IPS-15b (cell line): ENCODE results near the gene TRMT1.
A peak's percentile ranks its signal among the peaks of the same experiment; 100 is the strongest.

Source experiments
- H3K27me3 ChIP-seq: one replicate; pipeline ENCODE4 v1.6.1; 2013; ENCODE audit warnings: low read length; ENCODE audit not compliant: control insufficient read depth, insufficient read depth
- H3K36me3 ChIP-seq: one replicate; pipeline ENCODE4 v1.6.1; 2013; ENCODE audit warnings: low read length; ENCODE audit not compliant: control insufficient read depth, insufficient read depth
- H3K4me1 ChIP-seq: one replicate; pipeline ENCODE4 v1.6.1; 2013; ENCODE audit warnings: mild to moderate bottlenecking, low read length; ENCODE audit not compliant: control insufficient read depth, insufficient read depth
- H3K4me3 ChIP-seq: one replicate; pipeline ENCODE4 v1.5.1; 2013; ENCODE audit warnings: low read depth, low read length
- H3K9ac ChIP-seq: one replicate; pipeline ENCODE4 v1.6.1; 2013; ENCODE audit warnings: low read depth, mild to moderate bottlenecking, low read length
- H3K9me3 ChIP-seq: one replicate; pipeline ENCODE4 v1.6.1; 2013; ENCODE audit warnings: mild to moderate bottlenecking, low read length; ENCODE audit not compliant: control insufficient read depth, insufficient read depth

Gene TRMT1

GRCh38 chr19:13066933-13067807 lies 49.4 kb downstream of the TRMT1 start:
- H3K27me3 ChIP-seq: peaks cover 25% of the 10 kb centered on the region
- no peaks in the 10 kb centered on the region for H3K36me3 ChIP-seq

GRCh38 chr19:13066226-13066625 lies 50.3 kb downstream of the TRMT1 start:
- Histone ChIP-seq H3K4me1 (no peaks in the 10 kb centered on the region), H3K36me3 (no peaks in the 10 kb centered on the region), H3K9ac (no peak overlapping the region), H3K4me3 (no peak overlapping the region), H3K27me3 (peaks cover 33% of the 10 kb centered on the region), H3K9me3 (no peaks in the 10 kb centered on the region)

More at GRCh38 chr19:13066933-13067807, 49.4 kb downstream of the TRMT1 start:
- Histone ChIP-seq H3K9me3 (no peaks in the 10 kb centered on the region), H3K4me3 (no peak overlapping the region), H3K9ac (no peak overlapping the region), H3K4me1 (no peaks in the 10 kb centered on the region)

- Histone ChIP-seq H3K9ac (no peak overlapping the region), H3K9me3 (no peaks in the 10 kb centered on the region), H3K27me3 (peaks cover 50% of the 10 kb centered on the region), H3K4me1 (no peaks in the 10 kb centered on the region), H3K4me3 (no peak overlapping the region), H3K36me3 (no peaks in the 10 kb centered on the region)
These were observed 52.4 kb downstream of the TRMT1 start for GRCh38 chr19:13064092-13064489.

GRCh38 chr19:13063461-13064091 lies 53.0 kb downstream of the TRMT1 start:
- Histone ChIP-seq H3K36me3 (no peaks in the 10 kb centered on the region), H3K4me3 (no peak overlapping the region), H3K27me3 (peaks cover 55% of the 10 kb centered on the region), H3K9me3 (no peaks in the 10 kb centered on the region), H3K4me1 (peaks cover 5% of the 10 kb centered on the region), H3K9ac (no peak overlapping the region)

- H3K27me3 ChIP-seq: peaks cover 65% of the 10 kb centered on the region
- no peaks in the 10 kb centered on the region for H3K36me3 ChIP-seq
- no peaks in the 10 kb centered on the region for H3K9me3 ChIP-seq
- peaks cover 5% of the 10 kb centered on the region for H3K4me1 ChIP-seq
- no peak overlapping the region for H3K4me3 ChIP-seq
- H3K9ac ChIP-seq: no peak overlapping the region
These were observed 54.2 kb downstream of the TRMT1 start for GRCh38 chr19:13062317-13062716.

GRCh38 chr19:13060964-13061927 lies 55.3 kb downstream of the TRMT1 start:
- H3K9ac ChIP-seq: no peak overlapping the region
- H3K4me3 ChIP-seq: peak overlapping the region; percentile 52
- peaks cover 72% of the 10 kb centered on the region for H3K27me3 ChIP-seq
- H3K9me3 ChIP-seq: no peaks in the 10 kb centered on the region
- no peaks in the 10 kb centered on the region for H3K36me3 ChIP-seq
- H3K4me1 ChIP-seq: peaks cover 11% of the 10 kb centered on the region

GRCh38 chr19:13060233-13060963 lies 56.1 kb downstream of the TRMT1 start:
- Histone ChIP-seq H3K9me3 (no peaks in the 10 kb centered on the region), H3K36me3 (no peaks in the 10 kb centered on the region), H3K9ac (no peak overlapping the region), H3K4me1 (peaks cover 11% of the 10 kb centered on the region), H3K4me3 (peak overlapping the region; percentile 52), H3K27me3 (peaks cover 80% of the 10 kb centered on the region)

- Histone ChIP-seq H3K27me3 (peaks cover 92% of the 10 kb centered on the region), H3K4me1 (peaks cover 16% of the 10 kb centered on the region), H3K36me3 (no peaks in the 10 kb centered on the region), H3K4me3 (no peak overlapping the region), H3K9me3 (no peaks in the 10 kb centered on the region), H3K9ac (no peak overlapping the region)
These were observed 57.4 kb downstream of the TRMT1 start for GRCh38 chr19:13058951-13059660.

GRCh38 chr19:13057744-13058143 lies 58.8 kb downstream of the TRMT1 start:
- H3K9me3 ChIP-seq: no peaks in the 10 kb centered on the region
- peaks cover 94% of the 10 kb centered on the region for H3K27me3 ChIP-seq
- H3K4me3 ChIP-seq: no peak overlapping the region
- no peaks in the 10 kb centered on the region for H3K36me3 ChIP-seq
- H3K9ac ChIP-seq: no peak overlapping the region
- peaks cover 16% of the 10 kb centered on the region for H3K4me1 ChIP-seq

- H3K27me3 ChIP-seq: peaks cover 94% of the 10 kb centered on the region
- H3K4me1 ChIP-seq: peaks cover 18% of the 10 kb centered on the region
- peak overlapping the region; percentile 42 for H3K4me3 ChIP-seq
- no peaks in the 10 kb centered on the region for H3K36me3 ChIP-seq
- H3K9ac ChIP-seq: no peak overlapping the region
- no peaks in the 10 kb centered on the region for H3K9me3 ChIP-seq
These were observed 59.4 kb downstream of the TRMT1 start for GRCh38 chr19:13057147-13057572.
